Choroid plexus epithelial cell (primary cell): Measurements from ENCODE around the gene DAAM2.

ENCODE experiments used
- DNase-seq: peaks from one replicate; pipeline ENCODE4 v3.0.0-alpha.2; 2010; ENCODE audit warnings: low read depth
- H3K4me3 ChIP-seq: 2 replicates; pipeline ENCODE4 v1.5.1; 2011; ENCODE audit warnings: low read depth, mild to moderate bottlenecking, control low read depth, low read length, moderate library complexity
- CTCF ChIP-seq: conservative IDR thresholded peaks from 2 replicates; pipeline ENCODE4 v1.5.1; 2011; ENCODE audit warnings: low read depth, mild to moderate bottlenecking, control low read depth, inconsistent platforms, low read length, moderate library complexity

The DAAM2 gene

GRCh38 chr6:39889229-39889628 is 97.1 kb downstream of the DAAM2 start:
- H3K4me3 ChIP-seq = no peak overlapping the region
- no peak for TF ChIP-seq CTCF
- DNase-seq = no peak

GRCh38 chr6:39891353-39891752 is 99.2 kb downstream of the DAAM2 start:
- DNase-seq = no peak
- H3K4me3 ChIP-seq = no peak overlapping the region
- no peak for TF ChIP-seq CTCF

- TF ChIP-seq CTCF = no peak
- H3K4me3 ChIP-seq = no peak overlapping the region
- DNase-seq = peak; percentile 56
Observed at GRCh38 chr6:39891976-39892375, 99.8 kb downstream of the DAAM2 start.

DNA sequence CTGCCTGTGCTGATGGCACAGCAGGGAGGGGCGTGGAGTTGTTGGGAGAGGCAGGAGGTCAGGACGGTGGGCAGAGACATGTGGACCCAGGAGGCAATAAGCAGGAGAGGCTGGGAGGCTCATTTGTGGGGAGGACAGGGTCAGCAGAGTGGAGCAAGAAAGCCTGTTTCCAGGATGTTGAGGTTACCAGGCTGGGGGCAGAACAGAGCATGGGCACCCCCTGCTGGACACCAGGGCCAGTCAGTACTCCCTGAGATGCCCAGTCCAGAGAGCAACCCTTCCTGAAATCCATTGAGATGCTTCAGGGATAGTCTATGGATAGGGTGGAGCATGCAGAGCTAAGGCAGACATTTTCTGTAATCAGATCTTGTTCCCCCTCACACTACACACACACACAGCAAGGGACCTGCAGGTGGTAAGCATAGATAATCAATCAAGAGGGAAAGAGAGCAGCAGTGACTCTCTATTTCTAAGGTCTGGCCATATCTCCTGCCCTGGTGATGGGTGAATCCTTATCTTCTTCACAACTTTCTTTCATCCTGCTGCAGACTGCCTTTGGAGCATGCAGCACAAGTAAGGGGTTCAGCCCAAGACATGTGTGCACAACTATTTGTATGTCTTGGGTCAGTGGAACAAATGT is 100.4 kb downstream of the DAAM2 start:
- peak; percentile 86 for DNase-seq
- TF ChIP-seq CTCF = peak; percentile 96
- no peak overlapping the region for H3K4me3 ChIP-seq

DNA sequence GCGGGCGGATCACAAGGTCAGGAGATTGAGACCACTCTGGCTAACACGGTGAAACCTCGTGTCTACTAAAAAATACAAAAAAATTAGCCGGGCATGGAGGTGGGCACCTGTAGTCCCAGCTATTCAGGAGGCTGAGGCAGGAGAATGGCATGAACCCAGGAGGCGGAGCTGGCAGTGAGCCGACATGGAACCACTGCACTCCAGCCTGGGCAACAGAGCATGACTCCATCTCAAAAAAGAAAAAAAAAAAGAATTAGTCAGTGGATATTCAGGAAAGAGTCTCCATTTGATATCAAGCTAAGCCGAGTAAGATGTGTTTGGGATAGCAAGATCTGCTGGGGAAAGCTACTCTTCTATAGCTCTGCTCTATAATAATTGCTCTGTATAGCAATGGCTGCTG is 101.1 kb downstream of the DAAM2 start:
- H3K4me3 ChIP-seq = no peak overlapping the region
- no peak for DNase-seq
- no peak for TF ChIP-seq CTCF

DNA sequence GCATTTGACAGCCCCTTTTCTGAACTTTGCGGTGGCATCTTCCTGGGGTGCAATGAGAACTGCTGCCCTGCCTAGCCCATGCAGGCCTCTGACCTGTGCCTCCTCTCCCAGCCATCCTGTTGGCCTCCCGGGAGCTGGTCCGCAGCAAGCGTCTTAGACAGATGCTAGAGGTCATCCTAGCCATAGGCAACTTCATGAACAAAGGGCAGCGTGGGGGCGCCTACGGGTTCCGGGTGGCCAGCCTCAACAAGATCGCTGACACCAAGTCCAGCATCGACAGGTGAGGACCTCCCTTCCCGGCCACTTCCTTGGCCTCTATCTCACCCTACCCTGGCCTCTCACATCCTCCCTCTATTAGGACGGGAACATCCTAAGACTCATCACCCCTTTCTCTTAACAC is 104.5 kb downstream of the DAAM2 start:
- no peak for TF ChIP-seq CTCF
- H3K4me3 ChIP-seq = no peak overlapping the region
- DNase-seq = no peak

- no peak for DNase-seq
- no peak overlapping the region for H3K4me3 ChIP-seq
- no peak for TF ChIP-seq CTCF
Observed at GRCh38 chr6:39897698-39898097, 105.5 kb downstream of the DAAM2 start.
